Measurements from ENCODE around the gene STARD5. TPM values are rescaled to one million over a fixed set of nuclear protein-coding genes. Genes with fewer than 3 reads are reported as not detected.

Gene STARD5
- total RNA-seq, 1 experiment from 2014 or later = 2.3 TPM

GRCh38 chr15:81334768-81335435, 11.0 kb upstream of the STARD5 start:
- Histone ChIP-seq H2AK5ac (ENCODE audit: insufficient read length, low read length) (no peak overlapping the region), H2BK15ac (ENCODE audit: low read depth, low read length) (no peak overlapping the region), H2BK5ac (ENCODE audit: insufficient read length, low read length) (no peak overlapping the region), H3K79me2 (ENCODE audit: insufficient read depth, low read length) (no peaks in the 10 kb centered on the region), H4K91ac (ENCODE audit: insufficient read length, low read depth, low read length) (no peak overlapping the region), H3K79me1 (ENCODE audit: insufficient read depth, low read depth, low read length, poor library complexity, severe bottlenecking) (no peaks in the 10 kb centered on the region), H3T11ph (ENCODE audit: low read length) (no peak overlapping the region), H3K4me1 (ENCODE audit: insufficient read depth, low read length) (no peaks in the 10 kb centered on the region), H4K20me1 (ENCODE audit: control insufficient read depth, insufficient read depth, insufficient read length) (no peaks in the 10 kb centered on the region), H3K18ac (ENCODE audit: insufficient read length, low read depth, low read length) (no peak overlapping the region), H3K9me3 (ENCODE audit: control insufficient read depth, low read depth, low read length) (no peaks in the 10 kb centered on the region), H3K27ac (ENCODE audit: insufficient read length, low read depth, low read length) (no peak overlapping the region), H3K23ac (ENCODE audit: insufficient read length, low read depth, low read length) (no peak overlapping the region), H4K5ac (ENCODE audit: insufficient read length, low read depth, low read length) (no peak overlapping the region), H3K14ac (ENCODE audit: insufficient read depth, low read length) (no peak overlapping the region), H3K4ac (ENCODE audit: low read depth, low read length) (no peak overlapping the region), H3K27me3 (ENCODE audit: insufficient read depth, low read length) (no peaks in the 10 kb centered on the region), H2AFZ (ENCODE audit: low read length) (no peak overlapping the region), H2BK12ac (ENCODE audit: insufficient read length, low read depth, low read length) (no peak overlapping the region), H3K23me2 (ENCODE audit: insufficient read length, low read depth, low read length, poor library complexity, severe bottlenecking) (no peaks in the 10 kb centered on the region), H3K4me2 (ENCODE audit: insufficient read depth, insufficient read length, low read length) (no peak overlapping the region), H3K9ac (ENCODE audit: extremely low read depth, insufficient read length, low read length) (no peak overlapping the region), H2BK20ac (ENCODE audit: low read depth, low read length, poor library complexity, severe bottlenecking) (no peak overlapping the region), H3K56ac (ENCODE audit: insufficient read length, low read depth, low read length) (no peak overlapping the region), H2BK120ac (ENCODE audit: low read depth, low read length, poor library complexity, severe bottlenecking) (no peak overlapping the region), H4K8ac (replicated peaks; ENCODE audit: insufficient read length, low read depth, low read length) (no peak overlapping the region)
- Mint-ChIP-seq H3K27ac (peak overlapping the region; percentile 10 to 50 (median 33); a peak in 2 of 7 replicates), H3K4me1 (0 out of 4 replicates have a peak, but pooled peaks cover 2 to 3% of the 10 kb centered on the region in 2 experiments), H3K27me3 (ENCODE audit: low read depth) (no peaks in the 10 kb centered on the region; the same call in 1 of the 2 replicates), H3K36me3 (ENCODE audit: insufficient read depth in 1 of 3, low read depth in 3 of 3) (no peaks in the 10 kb centered on the region), H3K9me3 (no peaks in the 10 kb centered on the region), H3K4me3 (no peak overlapping the region)
- TF ChIP-seq, protein P1, sequence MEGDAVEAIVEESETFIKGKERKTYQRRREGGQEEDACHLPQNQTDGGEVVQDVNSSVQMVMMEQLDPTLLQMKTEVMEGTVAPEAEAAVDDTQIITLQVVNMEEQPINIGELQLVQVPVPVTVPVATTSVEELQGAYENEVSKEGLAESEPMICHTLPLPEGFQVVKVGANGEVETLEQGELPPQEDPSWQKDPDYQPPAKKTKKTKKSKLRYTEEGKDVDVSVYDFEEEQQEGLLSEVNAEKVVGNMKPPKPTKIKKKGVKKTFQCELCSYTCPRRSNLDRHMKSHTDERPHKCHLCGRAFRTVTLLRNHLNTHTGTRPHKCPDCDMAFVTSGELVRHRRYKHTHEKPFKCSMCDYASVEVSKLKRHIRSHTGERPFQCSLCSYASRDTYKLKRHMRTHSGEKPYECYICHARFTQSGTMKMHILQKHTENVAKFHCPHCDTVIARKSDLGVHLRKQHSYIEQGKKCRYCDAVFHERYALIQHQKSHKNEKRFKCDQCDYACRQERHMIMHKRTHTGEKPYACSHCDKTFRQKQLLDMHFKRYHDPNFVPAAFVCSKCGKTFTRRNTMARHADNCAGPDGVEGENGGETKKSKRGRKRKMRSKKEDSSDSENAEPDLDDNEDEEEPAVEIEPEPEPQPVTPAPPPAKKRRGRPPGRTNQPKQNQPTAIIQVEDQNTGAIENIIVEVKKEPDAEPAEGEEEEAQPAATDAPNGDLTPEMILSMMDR (conservative IDR thresholded peaks at IDR 0.05) = no peak
- WGBS (ENCODE audit: extremely low coverage, insufficient read length, low lambda C conversion rate) = no CpG with 5 or more reads among the region's 10 CpGs
- DNase-seq = no peak
